Neural progenitor cell (in vitro differentiated cells): ENCODE data around the gene TMED9. TPM values are rescaled to one million over a fixed set of nuclear protein-coding genes. Genes with fewer than 3 reads are reported as not detected.

ENCODE experiments used
- DNase-seq: peaks from one replicate; pipeline ENCODE4 v3.0.0-alpha.2; 2016; ENCODE audit warnings: low spot score
- H2AFZ ChIP-seq: fragments of 200-600 bp; sonication (generic); replicated peaks from 2 replicates; pipeline ENCODE4 v1.6.1; 2016; ENCODE audit warnings: antibody characterized with exemption
- H3F3A ChIP-seq: fragments of 200-600 bp; sonication (generic); 2 replicates; pipeline ENCODE4 v1.6.1; 2016; ENCODE audit warnings: antibody characterized with exemption, low read depth
- H3K27ac ChIP-seq: fragments of 200-600 bp; sonication (generic); 2 replicates; pipeline ENCODE4 v1.5.1; 2016; ENCODE audit warnings: mild to moderate bottlenecking
- H3K27me3 ChIP-seq: fragments of 200-600 bp; sonication (generic); 2 replicates; pipeline ENCODE4 v1.6.1; 2016; ENCODE audit warnings: mild to moderate bottlenecking, moderate library complexity
- H3K36me3 ChIP-seq: fragments of 200-600 bp; sonication (generic); 2 replicates; pipeline ENCODE4 v1.5.1; 2016
- H3K4me1 ChIP-seq: fragments of 200-600 bp; sonication (generic); 2 replicates; pipeline ENCODE4 v1.6.1; 2016; ENCODE audit warnings: mixed run types
- H3K4me2 ChIP-seq: fragments of 200-600 bp; sonication (generic); 2 replicates; pipeline ENCODE4 v1.6.1; 2016
- H3K4me3 ChIP-seq: fragments of 200-600 bp; sonication (generic); 2 replicates; pipeline ENCODE4 v1.5.1; 2016
- H3K79me2 ChIP-seq: fragments of 200-600 bp; sonication (generic); 2 replicates; pipeline ENCODE4 v1.6.1; 2016; ENCODE audit warnings: low read depth
- H3K9ac ChIP-seq: fragments of 200-600 bp; sonication (generic); 2 replicates; pipeline ENCODE4 v1.6.1; 2016
- H3K9me3 ChIP-seq: fragments of 200-600 bp; sonication (generic); 2 replicates; pipeline ENCODE4 v1.5.1; 2016; ENCODE audit warnings: low read depth
- H4K20me1 ChIP-seq: fragments of 200-600 bp; sonication (generic); 2 replicates; pipeline ENCODE4 v1.6.1; 2016; ENCODE audit warnings: low read depth
- H3K27ac Mint-ChIP-seq: 3 replicates; pipeline ENCODE4 v1.8.0; 2021; ENCODE audit warnings: mixed read lengths
- H3K27me3 Mint-ChIP-seq: 2 replicates; pipeline ENCODE4 v1.8.0; 2022; ENCODE audit warnings: low read depth, mild to moderate bottlenecking, inconsistent platforms, moderate library complexity, mixed read lengths; ENCODE audit not compliant: insufficient read depth
- H3K36me3 Mint-ChIP-seq: 3 replicates; pipeline ENCODE4 v1.8.0; 2021; ENCODE audit warnings: mixed read lengths
- H3K4me1 Mint-ChIP-seq: 3 replicates; pipeline ENCODE4 v1.8.0; 2021; ENCODE audit warnings: mixed read lengths
- H3K4me3 Mint-ChIP-seq: 3 replicates; pipeline ENCODE4 v1.8.0; 2021; ENCODE audit warnings: mild to moderate bottlenecking, moderate library complexity, mixed read lengths
- H3K9me3 Mint-ChIP-seq: 3 replicates; pipeline ENCODE4 v1.8.0; 2020; ENCODE audit warnings: mixed read lengths
- EZH2 ChIP-seq: fragments of 200-600 bp; sonication (generic); IDR thresholded peaks from 2 replicates; pipeline ENCODE4 v1.6.1; 2017; ENCODE audit warnings: antibody characterized with exemption, mild to moderate bottlenecking, moderate library complexity
- EZH2phosphoT487 ChIP-seq: fragments of 200-600 bp; sonication (generic); IDR thresholded peaks from 2 replicates; pipeline ENCODE4 v1.6.1; 2017; ENCODE audit warnings: antibody characterized with exemption
- total RNA-seq: library from RNA; depleted of rRNA; stranded (reverse); fragments of >200 nt; gene quantifications from 2 replicates; pipeline ENCODE4 v1.2.3, GENCODE V29; 2015; ENCODE audit warnings: low replicate concordance
- TF ChIP-seq, protein P1 (sequence below): fragments of 200-600 bp; sonication (generic); IDR thresholded peaks from 2 replicates; pipeline ENCODE4 v1.5.1; 2017; ENCODE audit warnings: antibody characterized with exemption, mild to moderate bottlenecking

Gene TMED9
- total RNA-seq, 1 donor from 2014 or later: 30.9 TPM

DNA sequence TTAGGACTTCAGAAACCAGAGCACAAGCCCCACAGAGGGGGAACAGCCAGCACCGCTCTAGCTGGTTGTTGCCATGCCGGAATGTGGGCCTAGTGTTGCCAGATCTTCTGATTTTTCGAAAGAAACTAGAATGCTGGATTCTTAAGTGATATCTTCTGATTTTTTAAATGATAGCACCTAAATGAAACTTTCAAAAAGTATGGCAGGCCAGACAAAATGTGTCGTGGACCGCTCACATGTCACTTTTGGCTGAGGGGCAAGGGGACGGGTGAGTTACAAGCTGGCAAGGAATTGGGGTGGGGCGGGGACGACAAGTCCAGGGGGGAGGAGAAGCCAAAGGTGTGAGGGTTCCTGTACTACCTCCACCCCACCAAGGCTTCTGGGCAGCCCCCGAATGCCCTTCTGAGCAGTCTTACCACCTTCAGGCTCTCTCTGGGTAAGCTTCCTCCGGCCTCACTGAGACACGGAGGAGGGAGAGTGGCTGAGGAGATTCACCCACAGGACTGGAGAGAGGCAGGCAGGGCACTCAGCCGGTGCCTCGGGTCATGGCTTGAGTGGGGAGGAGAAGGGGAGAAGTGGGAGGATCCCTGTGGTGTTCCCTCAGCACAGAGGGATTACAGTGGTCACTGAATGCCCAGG, 18.2 kb downstream of the TMED9 start:
- peak overlapping the region; percentile 61 for H3K27ac Mint-ChIP-seq
- no peaks in the 10 kb centered on the region for H3K36me3 ChIP-seq
- no peak overlapping the region for H3K27ac ChIP-seq
- H3K27me3 Mint-ChIP-seq: peaks cover 9% of the 10 kb centered on the region
- no peaks in the 10 kb centered on the region for H3K9me3 Mint-ChIP-seq
- H3K36me3 Mint-ChIP-seq: peaks cover 2% of the 10 kb centered on the region
- H3F3A ChIP-seq: peaks cover 12% of the 10 kb centered on the region
- no peak overlapping the region for H2AFZ ChIP-seq
- no peaks in the 10 kb centered on the region for H3K9me3 ChIP-seq
- no peak overlapping the region for H3K4me3 ChIP-seq
- H3K4me1 ChIP-seq: no peaks in the 10 kb centered on the region
- peaks cover 9% of the 10 kb centered on the region for H3K4me1 Mint-ChIP-seq
- no peaks in the 10 kb centered on the region for H3K79me2 ChIP-seq
- H3K4me2 ChIP-seq: no peak overlapping the region
- H3K9ac ChIP-seq: no peak overlapping the region
- H3K4me3 Mint-ChIP-seq: no peak overlapping the region
- TF ChIP-seq EZH2phosphoT487 (no peak), EZH2 (no peak)
- TF ChIP-seq, protein P1, sequence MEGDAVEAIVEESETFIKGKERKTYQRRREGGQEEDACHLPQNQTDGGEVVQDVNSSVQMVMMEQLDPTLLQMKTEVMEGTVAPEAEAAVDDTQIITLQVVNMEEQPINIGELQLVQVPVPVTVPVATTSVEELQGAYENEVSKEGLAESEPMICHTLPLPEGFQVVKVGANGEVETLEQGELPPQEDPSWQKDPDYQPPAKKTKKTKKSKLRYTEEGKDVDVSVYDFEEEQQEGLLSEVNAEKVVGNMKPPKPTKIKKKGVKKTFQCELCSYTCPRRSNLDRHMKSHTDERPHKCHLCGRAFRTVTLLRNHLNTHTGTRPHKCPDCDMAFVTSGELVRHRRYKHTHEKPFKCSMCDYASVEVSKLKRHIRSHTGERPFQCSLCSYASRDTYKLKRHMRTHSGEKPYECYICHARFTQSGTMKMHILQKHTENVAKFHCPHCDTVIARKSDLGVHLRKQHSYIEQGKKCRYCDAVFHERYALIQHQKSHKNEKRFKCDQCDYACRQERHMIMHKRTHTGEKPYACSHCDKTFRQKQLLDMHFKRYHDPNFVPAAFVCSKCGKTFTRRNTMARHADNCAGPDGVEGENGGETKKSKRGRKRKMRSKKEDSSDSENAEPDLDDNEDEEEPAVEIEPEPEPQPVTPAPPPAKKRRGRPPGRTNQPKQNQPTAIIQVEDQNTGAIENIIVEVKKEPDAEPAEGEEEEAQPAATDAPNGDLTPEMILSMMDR: no peak
- DNase-seq: no peak
- H4K20me1 ChIP-seq: no peaks in the 10 kb centered on the region
- no peaks in the 10 kb centered on the region for H3K27me3 ChIP-seq

DNA sequence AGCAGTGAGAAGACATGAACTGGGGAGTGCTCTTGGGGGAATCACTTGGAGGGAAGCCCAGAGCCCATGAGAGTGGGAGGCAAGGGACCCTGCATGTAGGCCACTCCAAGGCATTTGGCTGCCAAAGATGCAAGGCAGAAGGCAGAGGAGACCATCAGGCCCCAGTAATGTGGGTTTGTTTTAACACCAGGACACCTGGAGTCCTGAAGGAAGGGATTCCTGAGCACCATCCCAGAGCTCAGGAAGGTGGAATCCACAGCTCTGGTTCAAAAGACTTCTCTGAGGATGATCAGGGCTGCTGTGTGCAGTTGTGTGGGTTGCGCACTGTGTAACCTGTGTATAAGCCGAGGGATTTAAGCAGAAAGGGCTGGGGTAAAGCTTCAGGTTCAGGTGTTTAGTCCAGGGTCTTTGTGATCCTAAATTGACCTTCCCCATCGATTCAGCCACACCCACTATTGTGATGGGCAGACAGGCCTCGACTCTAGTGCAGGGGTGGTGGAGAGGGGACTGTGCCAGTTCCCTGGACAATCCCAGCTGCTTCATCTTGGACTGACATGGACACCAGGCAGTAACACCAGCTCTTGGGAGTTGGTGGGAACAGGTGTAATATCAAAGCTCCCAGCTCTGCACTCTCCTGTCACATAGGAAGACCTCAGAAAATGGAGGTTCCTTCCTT, 18.9 kb downstream of the TMED9 start:
- H3F3A ChIP-seq: peaks cover 12% of the 10 kb centered on the region
- no peak overlapping the region for H3K27ac ChIP-seq
- no peak overlapping the region for H2AFZ ChIP-seq
- H3K27me3 ChIP-seq: no peaks in the 10 kb centered on the region
- no peak overlapping the region for H3K9ac ChIP-seq
- no peaks in the 10 kb centered on the region for H3K79me2 ChIP-seq
- Mint-ChIP-seq H3K27ac (no peak overlapping the region), H3K4me1 (peaks cover 9% of the 10 kb centered on the region), H3K27me3 (peaks cover 9% of the 10 kb centered on the region), H3K9me3 (no peaks in the 10 kb centered on the region), H3K36me3 (no peaks in the 10 kb centered on the region), H3K4me3 (no peak overlapping the region)
- no peaks in the 10 kb centered on the region for H3K4me1 ChIP-seq
- no peaks in the 10 kb centered on the region for H4K20me1 ChIP-seq
- H3K4me2 ChIP-seq: no peak overlapping the region
- TF ChIP-seq EZH2phosphoT487 (no peak), EZH2 (no peak)
- TF ChIP-seq, protein P1: no peak
- H3K9me3 ChIP-seq: no peaks in the 10 kb centered on the region
- H3K36me3 ChIP-seq: no peaks in the 10 kb centered on the region
- H3K4me3 ChIP-seq: no peak overlapping the region
- DNase-seq: no peak

DNA sequence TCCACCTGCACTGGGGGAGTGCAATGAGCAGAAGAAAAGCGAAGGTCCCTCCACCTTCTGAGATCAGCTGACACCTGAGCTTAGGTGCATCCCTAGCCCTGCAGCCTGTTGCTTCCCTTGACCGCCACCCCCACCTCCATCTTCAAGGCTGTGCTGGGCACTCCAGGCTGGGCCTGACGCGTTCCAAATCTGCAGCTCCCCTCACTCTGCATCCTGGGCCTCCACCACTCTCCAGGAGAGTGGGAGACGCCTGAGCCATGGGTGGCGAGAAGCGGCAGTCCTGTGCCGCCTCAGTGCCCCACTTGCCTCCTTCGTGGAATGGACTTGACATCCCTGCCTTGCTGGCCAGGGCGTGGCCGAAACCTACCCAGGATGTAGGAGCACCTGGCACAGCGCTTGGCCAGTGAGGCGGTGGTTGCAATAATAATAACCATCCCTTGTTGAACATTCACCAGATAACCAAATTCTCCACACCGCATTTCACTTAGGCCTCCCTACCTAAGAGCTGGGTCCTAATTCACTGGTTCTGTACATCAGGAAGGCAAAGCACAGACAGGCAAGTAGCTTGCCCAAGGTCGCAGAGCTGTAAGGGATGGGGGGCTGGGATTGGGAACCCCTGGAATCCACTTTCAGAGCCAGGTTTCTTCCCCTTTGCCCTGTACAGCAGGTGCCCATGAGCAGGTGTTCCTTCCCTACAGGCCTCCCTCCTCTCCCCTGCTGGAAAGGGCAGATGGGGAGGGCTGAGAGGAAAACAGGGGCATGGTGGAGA, 19.6 kb downstream of the TMED9 start:
- Histone ChIP-seq H3K79me2 (no peaks in the 10 kb centered on the region), H4K20me1 (no peaks in the 10 kb centered on the region), H3K27me3 (no peaks in the 10 kb centered on the region), H3K9ac (no peak overlapping the region), H3K4me3 (no peak overlapping the region), H3F3A (peaks cover 12% of the 10 kb centered on the region), H3K9me3 (no peaks in the 10 kb centered on the region), H3K4me1 (no peaks in the 10 kb centered on the region), H3K27ac (no peak overlapping the region), H3K4me2 (no peak overlapping the region), H2AFZ (no peak overlapping the region), H3K36me3 (no peaks in the 10 kb centered on the region)
- DNase-seq: no peak
- peaks cover 4% of the 10 kb centered on the region for H3K36me3 Mint-ChIP-seq
- peaks cover 9% of the 10 kb centered on the region for H3K4me1 Mint-ChIP-seq
- H3K9me3 Mint-ChIP-seq: no peaks in the 10 kb centered on the region
- TF ChIP-seq EZH2 (no peak), EZH2phosphoT487 (no peak)
- TF ChIP-seq, protein P1: no peak
- H3K27ac Mint-ChIP-seq: no peak overlapping the region
- no peak overlapping the region for H3K4me3 Mint-ChIP-seq
- H3K27me3 Mint-ChIP-seq: peaks cover 7% of the 10 kb centered on the region
